DMS 273 treated with DMSO at 0.1 percent for 48 hours (cell line): Measurements from ENCODE around the gene SLC33A1.
"Not testable (repeated sequence)": the region's sequence is repeated elsewhere in the genome, so short reads cannot be mapped to it uniquely, and the experiment has no call there.

Experiments used
- DNase-seq: peaks from one replicate; lab custom pipeline; 2025; lab: John Stamatoyannopoulos, UW

The SLC33A1 gene

GRCh38 chr3:155854141-155854940 lies at the start of gene SLC33A1:
Gene SLC33A1 (minus strand): TSS chr3:155854427. CDS start chr3:155853997, 430 bp downstream.
- DNase-seq, result peak; percentile 99

- DNase-seq, result no peak
Measured at GRCh38 chr3:155895379-155895900, 41.2 kb upstream of the SLC33A1 start.

- DNase-seq, result no peak
Measured at GRCh38 chr3:155891321-155891720, 37.1 kb upstream of the SLC33A1 start.

GRCh38 chr3:155890671-155891190 lies 36.5 kb upstream of the SLC33A1 start:
- DNase-seq, result no peak

GRCh38 chr3:155889952-155890351 lies 35.7 kb upstream of the SLC33A1 start:
- DNase-seq, result no peak

GRCh38 chr3:155889212-155889611 lies 35.0 kb upstream of the SLC33A1 start:
- DNase-seq, result no peak

- no peak for DNase-seq
Measured at GRCh38 chr3:155886915-155887314, 32.7 kb upstream of the SLC33A1 start.

GRCh38 chr3:155886348-155886747 lies 32.1 kb upstream of the SLC33A1 start:
- DNase-seq, result not testable (repeated sequence)

- no peak for DNase-seq
Measured at GRCh38 chr3:155885292-155885691, 31.1 kb upstream of the SLC33A1 start.

- DNase-seq, result no peak
Measured at GRCh38 chr3:155884292-155884691, 30.1 kb upstream of the SLC33A1 start.

GRCh38 chr3:155880286-155880685 lies 26.1 kb upstream of the SLC33A1 start:
- DNase-seq, result no peak

GRCh38 chr3:155876503-155876902 lies 22.3 kb upstream of the SLC33A1 start:
- DNase-seq, result peak; percentile 66

- DNase-seq, result peak; percentile 66
Measured at GRCh38 chr3:155876037-155876436, 21.8 kb upstream of the SLC33A1 start.

GRCh38 chr3:155872904-155873646 lies 18.8 kb upstream of the SLC33A1 start:
- no peak for DNase-seq

- no peak for DNase-seq
Measured at GRCh38 chr3:155871746-155872158, 17.5 kb upstream of the SLC33A1 start.

- DNase-seq, result no peak
Measured at GRCh38 chr3:155870945-155871745, 16.9 kb upstream of the SLC33A1 start.

- peak; percentile 98 for DNase-seq
Measured at GRCh38 chr3:155870133-155870944, 16.1 kb upstream of the SLC33A1 start, which contains the start of gene GMPS. Gene GMPS (plus strand): TSS chr3:155870650. CDS start chr3:155870871, 221 bp downstream.

GRCh38 chr3:155869691-155870090 lies 15.5 kb upstream of the SLC33A1 start:
- DNase-seq, result no peak

GRCh38 chr3:155863072-155863784 lies 9.0 kb upstream of the SLC33A1 start:
- DNase-seq, result no peak

GRCh38 chr3:155862290-155862982 lies 8.2 kb upstream of the SLC33A1 start:
- peak; percentile 20 for DNase-seq
